Measurements from ENCODE around the gene ERAP2.

DNA sequence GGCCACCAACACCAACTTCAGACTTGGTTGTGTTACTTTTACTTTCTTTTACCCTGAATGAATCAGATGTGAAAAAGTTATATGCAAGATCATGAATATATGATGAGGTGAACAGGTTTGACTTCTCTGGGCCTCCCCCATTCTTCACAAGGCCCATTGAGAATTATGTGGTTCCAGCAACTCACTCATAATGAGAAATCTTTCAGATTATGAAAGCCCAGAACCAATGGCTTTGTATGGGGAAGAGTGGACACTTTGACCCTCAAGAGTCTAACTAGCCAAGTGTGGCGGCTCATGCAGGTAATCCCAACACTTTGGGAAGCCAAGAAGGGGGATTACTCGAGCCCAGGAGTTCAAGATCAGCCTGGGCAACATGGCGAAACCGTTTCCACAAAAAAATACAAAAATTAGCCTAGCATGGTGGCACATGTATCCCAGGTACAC, 43.5 kb downstream of the ERAP2 start:
- TF ChIP-seq POLR2A (IDR thresholded peaks at IDR 0.05) (no peak), CTCF (IDR thresholded peaks at IDR 0.05) (no peak), EP300 (IDR thresholded peaks at IDR 0.05) (no peak)
